HG03280 (cell line): ENCODE data around the gene COG7.
"Not testable (repeated sequence)": the region's sequence is repeated elsewhere in the genome, so short reads cannot be mapped to it uniquely, and the experiment has no call there.

Source experiments
- ATAC-seq: cut with Tn5 transposase; IDR thresholded peaks from one replicate; pipeline ENCODE4 v1.9.1; 2021; ENCODE audit warnings: mild to moderate bottlenecking, moderate library complexity; ENCODE audit not compliant: unreplicated experiment

The COG7 gene

DNA sequence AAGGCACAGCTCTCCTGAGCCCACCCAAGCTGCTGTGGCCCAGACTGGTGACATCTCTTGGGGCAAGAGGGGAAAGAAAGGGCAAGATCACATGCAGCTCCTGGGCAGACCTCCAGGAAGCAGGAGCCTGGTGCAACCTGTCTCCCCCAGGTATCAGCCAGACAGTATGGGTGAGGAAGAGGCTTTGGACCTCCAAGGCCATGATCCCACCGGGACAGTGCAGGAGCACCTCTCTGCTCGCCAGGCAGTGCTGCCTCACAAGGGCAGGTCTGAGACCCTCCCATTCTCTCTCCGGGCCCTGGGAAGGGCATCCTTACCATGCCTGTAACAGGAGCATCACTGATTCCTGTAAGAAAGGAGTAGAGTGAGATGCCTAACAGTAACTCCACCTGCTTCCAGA, 25.6 kb upstream of the COG7 start:
- ATAC-seq, result no peak

DNA sequence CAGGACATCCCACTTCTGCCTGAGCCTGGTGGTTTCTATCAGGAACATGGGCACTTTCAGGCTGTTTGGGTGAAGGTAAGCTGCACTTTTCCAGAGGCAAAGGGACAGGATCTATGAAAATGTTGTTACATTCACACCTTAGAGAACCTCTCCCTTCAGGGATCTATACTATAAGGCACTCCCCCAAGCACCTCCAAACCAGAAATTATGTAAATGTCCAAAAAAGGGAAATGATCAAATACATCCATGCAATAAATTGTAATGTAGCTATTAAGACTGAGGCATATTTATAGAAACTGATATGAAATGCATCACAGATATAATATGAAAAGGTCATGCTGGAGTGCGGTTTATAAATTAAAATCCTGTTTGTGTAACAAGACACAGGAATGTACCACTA, 23.3 kb upstream of the COG7 start:
- ATAC-seq, result no peak

DNA sequence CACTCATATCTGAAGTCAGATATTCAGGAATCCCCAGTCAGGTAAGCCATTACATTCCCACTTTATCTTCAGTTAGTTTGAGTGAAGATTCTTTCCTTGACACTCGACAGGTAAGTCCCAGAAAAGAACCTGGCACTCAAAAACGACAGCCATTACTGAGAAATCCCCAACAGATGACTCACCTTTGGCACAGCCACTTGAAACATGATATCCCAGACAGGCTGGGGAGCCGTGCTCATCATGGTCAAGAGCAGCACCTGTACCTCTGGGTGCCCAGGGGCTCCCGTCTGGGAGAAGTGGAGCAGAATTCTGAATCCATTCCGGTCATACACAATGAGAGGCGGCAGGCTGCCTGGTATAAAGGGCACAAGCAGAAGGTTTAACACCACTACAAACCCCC, 16.8 kb upstream of the COG7 start:
- ATAC-seq, result no peak

DNA sequence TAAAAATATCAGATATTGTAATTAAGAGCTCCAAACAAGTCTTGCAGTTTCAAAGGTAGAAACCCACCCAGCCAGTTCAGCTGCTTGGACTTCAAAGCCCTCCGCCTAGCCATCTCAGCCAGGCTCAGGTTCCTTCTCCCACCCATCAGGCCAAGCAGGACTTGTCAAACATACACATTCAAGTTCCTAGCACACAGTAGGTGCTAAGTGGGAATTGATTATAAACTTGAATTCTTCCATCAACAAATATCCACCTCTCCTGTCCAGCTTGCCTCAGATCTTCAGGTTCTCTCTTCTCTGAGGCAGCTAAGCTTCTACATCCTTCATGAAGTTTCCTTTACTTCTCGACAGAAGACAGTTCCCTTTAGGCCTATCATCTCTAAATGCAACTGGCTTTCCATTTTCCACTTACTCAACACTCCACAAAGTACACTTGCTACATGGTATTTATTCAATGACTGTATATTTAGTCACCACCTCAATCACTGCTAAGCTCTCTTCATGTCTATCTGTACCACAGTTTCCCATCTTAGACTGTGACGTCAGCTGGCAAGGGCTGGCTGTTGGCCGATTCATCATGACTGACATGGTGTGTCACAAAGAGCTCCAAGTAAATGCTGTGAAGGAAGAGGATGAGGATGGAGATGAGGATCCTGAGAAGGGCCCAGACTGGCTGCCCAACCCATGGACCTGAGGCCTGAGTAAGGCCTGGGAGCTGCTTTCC, 13.3 kb upstream of the COG7 start:
- ATAC-seq, result no peak

DNA sequence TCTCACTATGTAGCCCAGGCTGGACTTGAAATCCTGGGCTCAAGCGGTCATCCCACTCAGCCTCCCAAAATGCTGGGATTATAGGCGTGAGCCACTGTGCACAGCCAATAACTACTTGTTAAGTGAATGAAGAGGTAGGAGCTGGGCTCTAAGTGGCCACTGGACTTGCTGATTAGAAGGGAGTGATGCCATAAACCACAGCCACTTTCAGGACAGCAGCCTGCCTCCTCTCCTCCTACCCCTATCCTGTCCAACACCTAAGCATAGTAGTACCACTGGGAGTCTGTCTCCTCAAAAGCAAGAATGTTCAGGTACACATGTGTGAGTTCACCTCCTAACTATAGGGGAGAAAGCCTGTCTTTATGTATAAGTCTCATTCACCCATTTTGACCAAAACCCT, 12.2 kb upstream of the COG7 start:
- no peak for ATAC-seq

DNA sequence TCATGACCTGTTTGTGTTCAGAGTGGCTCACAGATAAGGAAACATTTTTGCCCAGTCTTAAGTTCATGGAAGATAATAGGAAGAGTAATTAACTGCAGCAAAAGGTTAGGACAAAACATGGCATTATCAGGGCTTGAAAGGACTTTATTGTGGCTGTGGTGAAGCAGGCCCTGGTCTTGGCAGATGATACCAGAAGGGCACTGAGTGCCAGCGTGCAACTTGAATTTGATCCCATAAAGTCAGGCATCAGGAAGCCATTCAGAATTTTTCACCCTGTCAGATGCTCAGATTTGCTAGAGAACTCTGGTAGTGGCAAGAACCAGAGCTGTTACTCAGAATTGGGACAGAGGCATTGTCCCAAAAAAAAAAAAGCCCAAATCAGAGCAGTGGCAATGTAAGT, 11.2 kb upstream of the COG7 start:
- no peak for ATAC-seq

DNA sequence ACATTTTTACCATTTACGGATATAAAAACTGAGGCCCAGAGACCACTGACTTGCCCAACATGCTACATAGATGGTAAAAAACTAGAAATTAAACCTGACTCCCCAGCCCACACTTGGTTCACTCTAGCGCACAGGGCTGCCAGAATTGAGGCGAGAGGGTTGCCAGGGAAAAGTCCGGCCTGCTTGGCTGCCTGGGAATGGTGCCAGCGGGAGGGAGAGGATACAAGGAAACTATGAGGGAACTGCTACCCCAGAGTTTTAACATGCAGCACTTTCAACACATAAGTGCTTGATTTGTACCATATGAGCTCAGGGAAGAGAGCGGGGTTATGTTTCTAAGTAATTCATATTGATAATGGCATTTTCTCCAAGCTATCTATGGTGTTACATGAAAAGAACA, 10.0 kb upstream of the COG7 start:
- not testable (repeated sequence) for ATAC-seq

DNA sequence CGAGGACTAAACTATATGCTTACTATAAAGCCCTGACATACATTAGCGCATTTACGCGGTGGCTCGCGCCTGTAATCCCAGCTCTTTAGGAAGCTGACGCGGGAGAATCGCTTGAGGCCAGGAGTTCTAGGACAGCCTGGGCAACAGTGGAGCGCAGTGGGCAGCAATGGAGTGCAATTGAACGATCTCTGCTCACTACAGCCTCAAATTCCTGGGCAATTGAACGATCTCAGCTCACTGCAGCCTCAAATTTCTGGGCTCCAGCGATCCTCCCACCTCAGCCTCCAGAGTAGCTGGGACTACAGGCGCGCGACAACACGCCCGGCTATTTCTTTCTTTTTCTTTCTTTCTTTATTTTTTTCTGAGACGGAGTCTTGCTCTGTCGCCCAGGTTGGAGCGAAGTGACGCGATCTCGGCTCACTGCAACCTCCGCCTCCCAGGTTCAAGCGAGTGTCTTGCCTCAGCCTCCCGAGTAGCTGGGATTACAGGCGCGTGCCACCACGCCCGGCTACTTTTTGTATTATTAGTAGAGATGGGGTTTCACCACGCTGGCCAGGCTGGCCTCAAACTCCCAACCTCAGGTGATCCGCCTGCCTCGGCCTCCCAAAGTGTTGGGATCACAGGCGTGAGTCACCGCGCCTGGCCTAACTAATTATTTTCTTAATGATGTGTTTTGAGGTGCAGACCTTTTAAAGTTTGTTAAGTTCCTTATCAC, 506 bp upstream of the COG7 start:
- ATAC-seq, result no peak

DNA sequence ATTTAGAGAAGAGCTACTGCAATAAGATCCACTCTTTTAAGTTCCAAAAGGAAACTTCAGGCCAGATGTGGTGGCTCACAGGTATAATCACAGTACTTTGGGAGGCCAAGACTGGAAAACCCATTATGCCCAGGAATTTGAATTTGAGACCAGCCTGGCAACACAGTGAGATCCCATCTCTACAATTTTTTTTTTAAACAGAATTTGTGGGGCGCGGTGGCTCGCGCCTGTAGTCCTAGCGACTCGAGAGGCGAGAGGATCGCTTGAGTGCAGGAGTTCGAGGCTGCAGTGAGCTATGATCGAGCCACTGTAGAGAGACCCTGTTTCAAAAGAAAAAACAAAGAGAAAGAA, 793 bp downstream of the COG7 start:
- ATAC-seq, result no peak

DNA sequence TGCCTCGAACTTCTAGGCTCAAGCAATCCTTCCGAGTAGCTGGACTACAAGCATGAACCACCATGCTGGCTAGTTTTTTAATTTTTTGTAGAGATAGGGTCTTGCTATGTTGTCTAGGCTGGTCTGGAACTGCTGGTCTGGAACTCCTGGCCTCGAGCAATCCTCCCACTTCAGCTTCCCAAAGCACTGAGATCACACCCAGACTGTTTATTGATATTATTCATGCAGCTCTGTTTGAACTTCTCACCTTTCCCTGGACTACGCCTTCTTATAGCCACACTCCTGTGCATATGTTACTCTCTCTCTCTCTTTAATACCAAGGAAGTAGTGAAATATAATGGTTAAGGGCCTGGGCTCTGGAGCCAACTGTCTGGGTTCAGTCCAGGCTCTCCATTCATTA, 4.6 kb downstream of the COG7 start:
- no peak for ATAC-seq

DNA sequence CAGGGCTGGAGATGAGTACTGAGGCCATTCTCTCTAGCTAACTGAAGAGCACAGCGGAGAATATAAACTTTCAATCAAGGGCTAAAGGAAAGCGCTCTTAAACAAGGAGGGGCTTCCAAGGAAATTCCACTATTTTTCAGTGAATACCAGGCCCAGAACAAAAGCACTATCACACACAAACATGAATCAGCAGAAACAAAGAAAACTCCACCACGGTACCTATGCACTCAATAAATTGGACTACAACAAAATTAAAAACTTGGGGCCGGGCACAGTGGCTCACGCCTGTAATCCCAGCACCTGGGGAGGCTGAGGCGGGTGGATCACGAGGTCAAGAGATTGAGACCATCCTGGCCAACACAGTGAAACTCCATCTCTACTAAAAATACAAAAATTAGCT, 15.4 kb downstream of the COG7 start:
- not testable (repeated sequence) for ATAC-seq

DNA sequence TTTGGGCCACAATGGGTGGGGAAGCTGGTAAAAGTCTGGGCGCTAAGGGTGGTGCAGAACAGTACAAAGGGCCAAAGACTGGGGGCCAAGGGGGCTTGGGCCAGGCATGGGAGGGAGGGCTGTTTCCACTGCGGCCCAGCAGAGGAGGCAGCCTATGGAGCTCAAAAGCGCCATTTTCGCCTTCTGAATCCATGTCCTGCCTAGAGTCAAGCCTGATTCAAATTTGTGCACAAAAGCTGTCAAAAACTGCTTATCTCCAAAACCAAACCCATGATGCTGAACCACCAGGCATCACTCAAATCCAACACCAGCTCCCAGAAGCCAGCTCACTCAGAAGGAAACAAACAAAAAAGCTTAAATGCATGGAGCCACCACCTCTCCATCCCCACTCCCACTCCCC, 16.0 kb downstream of the COG7 start:
- no peak for ATAC-seq

DNA sequence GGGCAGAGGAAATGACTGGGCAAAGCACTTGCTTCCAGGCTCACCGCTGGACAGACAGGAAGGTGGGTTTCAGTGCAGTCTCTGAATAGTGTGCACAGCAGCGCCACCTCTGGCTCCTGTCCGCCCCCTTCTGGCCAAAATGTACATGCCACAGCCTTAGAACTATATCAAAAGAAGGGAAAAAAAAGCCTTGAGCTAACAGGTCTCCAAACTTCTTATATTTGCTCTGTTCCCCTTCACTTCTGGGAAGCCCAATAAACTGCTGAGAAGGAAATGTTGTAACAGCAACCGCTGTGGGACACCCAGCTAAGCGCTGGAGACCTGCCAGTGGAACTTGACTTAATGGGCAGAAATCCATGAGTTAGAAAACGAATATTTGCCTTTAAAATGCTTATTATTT, 17.5 kb downstream of the COG7 start:
- no peak for ATAC-seq

DNA sequence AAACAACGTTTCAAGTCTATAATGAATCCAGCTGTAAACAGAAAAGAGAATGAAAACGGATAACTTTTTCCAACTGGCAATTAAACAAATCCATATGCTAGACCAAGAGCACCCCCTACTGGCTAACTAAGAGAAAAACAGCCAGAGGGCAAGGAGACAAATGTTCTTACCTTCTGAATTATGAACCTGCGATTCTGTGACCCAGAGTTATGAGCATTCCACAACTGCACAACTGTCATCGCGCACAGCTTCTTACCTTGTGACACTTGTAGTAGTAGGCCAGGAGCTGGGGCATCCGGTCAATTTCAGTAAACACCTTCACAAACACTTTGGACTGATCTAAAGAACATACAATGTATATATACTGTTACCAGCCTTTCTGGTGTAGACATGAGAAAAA, 18.6 kb downstream of the COG7 start:
- no peak for ATAC-seq

DNA sequence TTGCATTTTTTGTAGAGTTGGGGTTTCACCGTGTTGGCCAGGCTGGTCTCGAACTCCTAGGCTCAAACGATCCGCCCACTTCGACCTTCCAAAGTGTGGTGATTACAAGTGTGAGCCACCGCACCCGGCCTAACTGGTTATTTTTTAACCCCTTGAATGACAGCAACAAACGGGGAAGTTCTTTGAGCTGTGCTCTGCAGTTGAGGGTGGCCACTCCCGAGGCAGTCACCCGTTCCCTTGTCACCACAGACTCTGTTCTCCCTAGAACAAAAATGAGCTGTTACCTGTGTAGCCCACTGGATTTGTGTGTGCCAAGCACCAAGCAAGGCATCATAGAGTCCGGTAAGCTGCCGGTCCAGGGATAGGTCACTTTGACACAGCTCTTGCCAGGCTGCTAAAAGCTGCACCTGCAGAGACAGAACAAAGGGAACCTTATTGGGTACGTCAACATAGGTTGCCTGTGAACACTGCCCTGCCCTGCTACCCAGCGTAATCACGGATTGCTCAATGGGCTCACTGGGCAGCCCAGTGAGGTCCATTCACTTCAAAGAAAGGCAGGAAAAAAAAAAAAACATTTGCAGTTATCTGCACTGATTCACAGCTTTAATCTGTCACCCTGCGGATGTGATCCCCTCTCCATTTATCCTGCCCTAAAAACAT, 19.6 kb downstream of the COG7 start:
- no peak for ATAC-seq

DNA sequence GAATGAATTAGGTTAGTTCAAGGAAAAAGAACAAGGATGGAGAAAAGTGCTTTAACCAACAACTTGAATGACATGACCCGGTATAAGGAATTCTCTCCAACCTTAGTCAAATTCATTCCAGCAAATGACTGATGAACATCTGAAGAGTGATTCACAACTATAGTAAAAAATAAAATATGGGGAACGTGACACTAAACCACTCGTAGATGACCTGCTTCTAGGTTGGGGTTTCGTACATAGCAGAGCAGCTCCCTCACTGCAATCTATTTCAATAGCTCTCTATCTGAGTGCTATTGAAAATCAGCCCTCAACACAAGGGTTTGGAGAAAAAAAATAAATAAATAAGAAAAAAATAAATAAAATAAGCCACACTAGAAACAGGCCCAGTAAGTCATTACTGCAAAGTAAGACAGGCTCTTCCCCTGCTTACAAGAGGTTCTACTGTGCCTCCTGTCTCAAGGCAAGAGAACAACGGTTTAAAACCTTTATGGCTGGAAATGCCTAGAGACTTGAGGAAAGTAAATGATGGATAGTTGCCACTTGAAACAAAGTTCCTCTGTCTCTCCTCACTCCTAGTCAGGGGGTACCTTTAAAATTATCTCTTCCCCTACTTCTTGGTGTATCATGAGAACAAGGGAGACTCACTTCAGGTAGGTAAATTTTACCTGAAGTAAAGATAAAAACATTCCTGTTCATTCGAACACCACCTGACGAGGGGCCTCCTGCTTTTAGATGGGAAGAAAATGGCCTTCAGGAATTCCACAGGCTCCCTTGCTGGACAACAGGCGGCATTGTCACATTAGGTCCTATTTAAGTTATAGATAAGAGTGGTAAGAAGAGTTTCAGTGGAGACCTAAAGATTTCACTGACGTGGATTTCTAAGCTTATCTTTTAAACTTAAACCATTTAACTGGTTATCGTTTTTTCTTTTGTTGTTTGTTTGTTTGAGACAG, 20.5 kb downstream of the COG7 start:
- ATAC-seq, result no peak

DNA sequence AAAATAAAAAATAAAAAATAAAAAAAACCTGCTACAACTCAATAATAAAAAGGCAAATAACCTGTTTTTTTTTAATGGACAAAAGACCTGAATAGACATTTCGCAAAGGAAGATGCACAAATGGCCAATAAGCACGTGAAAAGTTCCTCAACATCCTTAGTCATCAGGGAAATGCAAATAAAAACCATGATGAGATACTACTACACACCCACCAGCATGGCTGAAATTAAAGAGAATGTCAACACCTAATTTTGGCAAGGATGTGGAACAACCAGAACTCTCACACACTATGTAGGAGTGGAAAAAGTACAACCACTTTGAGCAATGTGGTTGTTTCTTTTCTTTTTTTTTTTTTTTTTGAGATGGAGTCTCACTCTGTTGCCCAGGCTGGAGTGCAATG, 24.6 kb downstream of the COG7 start:
- ATAC-seq, result no peak

DNA sequence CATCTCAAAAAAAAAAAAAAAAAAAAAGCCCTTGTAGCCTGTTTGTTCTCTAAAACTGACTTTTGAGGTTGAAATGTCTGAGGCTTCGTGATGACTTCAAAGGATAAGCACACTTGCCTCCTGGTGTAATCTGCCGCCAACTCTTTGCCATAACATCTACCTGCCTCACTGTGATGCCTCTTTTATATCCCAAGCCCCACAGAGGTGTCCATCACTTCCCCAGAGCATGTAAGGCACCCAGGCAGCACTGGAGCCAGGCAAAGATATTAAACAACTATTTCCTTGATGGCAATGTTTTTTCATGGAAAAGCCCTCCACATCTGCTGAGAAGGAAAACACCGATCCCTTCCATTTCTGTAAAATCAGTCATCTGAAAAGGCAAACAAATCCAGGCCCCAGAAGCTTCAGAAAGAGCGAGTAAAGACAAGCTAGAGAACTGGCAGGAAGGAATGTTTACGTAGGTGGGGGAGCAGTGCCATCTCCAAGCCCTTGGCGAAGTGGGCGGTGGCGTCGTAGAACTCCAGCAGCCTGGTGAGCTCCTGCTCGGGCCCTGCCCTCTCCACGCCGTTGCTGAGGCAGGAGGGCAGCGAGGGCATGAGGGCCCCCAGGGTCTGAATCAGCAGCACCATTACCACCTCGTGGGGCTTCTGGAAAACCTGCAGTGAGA, 28.6 kb downstream of the COG7 start:
- ATAC-seq, result no peak

DNA sequence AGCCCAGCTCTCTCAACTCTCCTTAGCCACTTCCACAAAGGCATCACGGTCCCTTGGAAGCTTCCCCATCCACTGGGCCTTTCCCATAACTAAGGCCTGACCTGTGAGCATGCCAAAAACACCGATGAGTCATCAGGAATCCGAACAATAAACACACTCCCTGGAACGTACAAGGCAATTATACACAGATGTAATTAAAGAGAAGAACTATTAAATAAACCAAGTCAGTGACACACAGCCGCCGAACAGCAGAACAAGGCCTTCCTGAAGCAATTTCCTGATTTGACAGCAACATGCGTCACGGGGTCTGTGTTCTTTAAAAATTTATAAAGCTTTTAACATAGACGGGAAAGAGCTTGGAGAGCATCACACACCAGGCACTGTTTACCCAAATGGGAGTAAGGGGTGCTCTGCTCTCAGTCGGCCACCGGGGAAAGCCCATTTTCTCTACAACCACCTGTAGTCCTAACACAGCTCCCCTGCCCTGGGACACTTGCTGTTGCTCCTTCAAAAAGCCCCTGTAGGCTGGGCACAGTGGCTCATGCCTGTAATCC, 29.4 kb downstream of the COG7 start:
- ATAC-seq, result no peak

DNA sequence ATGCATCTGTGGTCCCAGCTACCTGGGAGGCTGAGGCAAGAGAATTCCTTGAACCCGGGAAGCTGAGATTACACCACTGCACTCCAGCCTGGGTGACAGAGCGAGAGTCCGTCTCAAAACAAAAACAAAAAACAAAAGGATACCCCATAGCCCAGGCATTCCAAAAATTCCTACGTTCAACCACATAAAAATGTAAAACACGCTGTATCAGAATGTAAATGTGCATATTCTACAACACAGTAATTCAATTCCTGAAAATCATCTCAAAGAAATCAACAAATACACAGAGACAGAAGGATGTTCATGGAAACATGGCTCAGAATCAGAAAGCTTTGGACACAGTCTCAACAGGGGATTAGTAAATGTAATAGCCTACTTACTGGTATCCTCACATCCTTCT, 33.0 kb downstream of the COG7 start:
- no peak for ATAC-seq
